Endothelial cell of umbilical vein (primary cell): ENCODE results near the gene DPYSL4. TPM values are rescaled to one million over a fixed set of nuclear protein-coding genes. Genes with fewer than 3 reads are reported as not detected.

Experiments
- BruUV-seq: library from RNA; stranded (reverse); fragments of 400-500 nt; replicated peaks from 2 replicates; lab custom pipeline; 2021; lab: Mats Ljungman, UMichigan
- CTCF ChIA-PET: fragments of 300-600, 350-600 bp; sonication (Branson Sonifier 250); formaldehyde crosslinking; loops from one replicate; lab custom pipeline; 2021; ENCODE audit warnings: antibody characterized with exemption, inconsistent platforms; lab: Charles Lee
- POLR2A ChIA-PET: fragments of 300-600, 350-600 bp; sonication (Branson Sonifier 250); formaldehyde crosslinking; loops from one replicate; lab custom pipeline; 2021; ENCODE audit warnings: antibody characterized with exemption, inconsistent platforms; lab: Charles Lee
- DNase-seq: peaks from one replicate; pipeline ENCODE4 v3.0.0-alpha.2; 2011; ENCODE audit warnings: low read depth, low spot score
- FAIRE-seq: peaks from 2 replicates; lab custom pipeline; 2011; peaks lifted over from hg19 to GRCh38; lab: Jason Lieb, UNC
- H2AFZ ChIP-seq: 2 replicates; pipeline ENCODE4 v1.6.0; 2012; ENCODE audit warnings: low read depth, low read length, control low read depth, inconsistent platforms
- H3K27ac ChIP-seq: 2 replicates; pipeline ENCODE4 v1.5.1; 2011; ENCODE audit warnings: low read depth, mild to moderate bottlenecking, control low read depth, low read length, moderate library complexity; ENCODE audit not compliant: insufficient read depth
- H3K27me3 ChIP-seq, 2 experiments: 2 replicates each; pipeline versions ENCODE4 v1.6.0 to v1.6.1; 2011; ENCODE audit warnings: low read length in 2 of 2, mixed read lengths in 1 of 2; ENCODE audit not compliant: control insufficient read depth in 2 of 2, insufficient read depth in 2 of 2
- H3K36me3 ChIP-seq, 2 experiments: 2 replicates in 1 of 2; 3 replicates in 1 of 2; pipeline ENCODE4 v1.5.1; 2011; ENCODE audit warnings: low read length in 2 of 2, mild to moderate bottlenecking in 1 of 2, moderate library complexity in 1 of 2; ENCODE audit not compliant: control insufficient read depth in 2 of 2, insufficient read depth in 2 of 2; ENCODE audit errors: extremely low read depth in 1 of 2
- H3K4me1 ChIP-seq: 3 replicates; pipeline ENCODE4 v1.5.1; 2011; ENCODE audit warnings: mild to moderate bottlenecking, low read length; ENCODE audit not compliant: control insufficient read depth, insufficient read depth; ENCODE audit errors: extremely low read depth
- H3K4me2 ChIP-seq: 2 replicates; pipeline ENCODE4 v1.6.1; 2011; ENCODE audit warnings: low read length, control low read depth, mixed read lengths; ENCODE audit not compliant: insufficient read depth
- H3K4me3 ChIP-seq, 3 experiments: fragments of 200-600 bp in 1 of 3; sonication (generic), shearing (Covaris generic) in 1 of 3; replicated peaks in 1 of 3; 2 replicates each; pipeline ENCODE4 v1.5.1; 2011 to 2016; ENCODE audit warnings: control low read depth in 3 of 3, low read length in 3 of 3, mild to moderate bottlenecking in 2 of 3, inconsistent platforms in 1 of 3, low read depth in 1 of 3, moderate library complexity in 1 of 3; ENCODE audit not compliant: insufficient read depth in 1 of 3
- H3K79me2 ChIP-seq: 2 replicates; pipeline ENCODE4 v1.6.0; 2012; ENCODE audit warnings: low read length, inconsistent platforms; ENCODE audit not compliant: control insufficient read depth, insufficient read depth
- H3K9ac ChIP-seq: replicated peaks from 2 replicates; pipeline ENCODE3; 2011; ENCODE audit warnings: low read length, control low read depth; ENCODE audit not compliant: insufficient read depth; ENCODE audit errors: extremely low read depth
- H3K9me1 ChIP-seq: replicated peaks from 3 replicates; pipeline ENCODE4 v1.6.0; 2011; ENCODE audit warnings: mild to moderate bottlenecking, low read length; ENCODE audit not compliant: control insufficient read depth, insufficient read depth; ENCODE audit errors: extremely low read depth
- H3K9me3 ChIP-seq: replicated peaks from 2 replicates; pipeline ENCODE4 v1.5.1; 2012; ENCODE audit warnings: low read length, inconsistent platforms; ENCODE audit not compliant: control insufficient read depth, insufficient read depth
- H4K20me1 ChIP-seq: replicated peaks from 2 replicates; pipeline ENCODE3; 2011; ENCODE audit warnings: mild to moderate bottlenecking, low read length; ENCODE audit not compliant: control insufficient read depth, insufficient read depth; ENCODE audit errors: extremely low read depth
- CTCF ChIP-seq, 2 donors: IDR thresholded peaks; 1 replicate in 1 of 2; 2 replicates in 1 of 2; pipeline ENCODE4 v1.5.1; 2011; ENCODE audit warnings: low read length in 2 of 2, mild to moderate bottlenecking in 2 of 2, moderate library complexity in 2 of 2, control low read depth in 1 of 2, inconsistent platforms in 1 of 2, low read depth in 1 of 2; ENCODE audit not compliant: insufficient read depth in 1 of 2; ENCODE audit errors: extremely low read depth in 1 of 2
- EZH2 ChIP-seq: IDR thresholded peaks from 2 replicates; pipeline ENCODE4 v1.6.1; 2012; ENCODE audit warnings: borderline replicate concordance, low read depth, mild to moderate bottlenecking, moderate library complexity, low read length, inconsistent platforms; ENCODE audit not compliant: severe bottlenecking
- FOS ChIP-seq: IDR thresholded peaks from 2 replicates; pipeline ENCODE4 v1.6.1; 2011; ENCODE audit warnings: mild to moderate bottlenecking, low read length, moderate library complexity, borderline replicate concordance; ENCODE audit not compliant: insufficient read depth
- GATA2 ChIP-seq: IDR thresholded peaks from 2 replicates; pipeline ENCODE4 v1.7.0; 2011; ENCODE audit warnings: low read depth, mild to moderate bottlenecking, moderate library complexity, mixed read lengths, low read length; ENCODE audit not compliant: insufficient read length, insufficient read depth
- JUN ChIP-seq: IDR thresholded peaks from 2 replicates; pipeline ENCODE4 v1.6.1; 2011; ENCODE audit warnings: borderline replicate concordance, low read depth; ENCODE audit not compliant: insufficient read length, insufficient read depth
- MAX ChIP-seq: IDR thresholded peaks from 2 replicates; pipeline ENCODE4 v1.6.1; 2011; ENCODE audit not compliant: insufficient read depth, insufficient read length
- MYC ChIP-seq: IDR thresholded peaks from one replicate; pipeline ENCODE4 v1.6.1; 2011; ENCODE audit warnings: mild to moderate bottlenecking, low read depth, low read length
- POLR2A ChIP-seq: IDR thresholded peaks from 2 replicates; pipeline ENCODE4 v1.6.1; 2012; ENCODE audit warnings: low read depth, mild to moderate bottlenecking, control low read depth, low read length
- POLR2AphosphoS5 ChIP-seq: IDR thresholded peaks from 2 replicates; pipeline ENCODE4 v1.6.1; 2012; ENCODE audit warnings: low read depth, mild to moderate bottlenecking, control low read depth, low read length, moderate library complexity; ENCODE audit not compliant: insufficient read depth
- dilution Hi-C: fragments of 300-500 bp; cut with MboI; formaldehyde crosslinking; loops from one replicate; pipeline ENCODE4 v1.15.0; 2019; ENCODE audit warnings: low sequenced_read_pairs; ENCODE audit not compliant: extremely low pct_ligation_motif_present
- intact Hi-C: fragments of 100-400 bp; cut with micrococcal nuclease; formaldehyde crosslinking; loops from one replicate; pipeline ENCODE4 v1.10.0; 2022
- polyA plus RNA-seq, 4 experiments: library from polyadenylated mRNA; depleted of rRNA in 3 of 4; stranded (reverse) in 3 of 4; unstranded in 1 of 4; fragments of >200 nt; gene quantifications; 2 replicates each; pipeline versions ENCODE4 v1.2.1 to v1.2.3, GENCODE V29; 2011 to 2012; ENCODE audit warnings: missing spikeins in 1 of 4
- total RNA-seq: library from RNA; stranded (reverse); gene quantifications from 2 replicates; pipeline ENCODE4 v1.2.3, GENCODE V29; 2021

The DPYSL4 gene
- total and polyA plus RNA-seq, 2 donors (not counting 3 experiments of a cell fraction or from before 2014, with no cell fraction given) = 27.1 to 60.0 TPM

GRCh38 chr10:132143162-132143561 lies 43.6 kb upstream of the DPYSL4 start:
- no peaks in the 10 kb centered on the region for H3K4me1 ChIP-seq
- no peak overlapping the region for H3K27ac ChIP-seq
- H4K20me1 ChIP-seq = no peaks in the 10 kb centered on the region
- TF ChIP-seq GATA2 (no peak), EZH2 (no peak), MAX (no peak), POLR2A (no peak), MYC (no peak), POLR2AphosphoS5 (no peak), CTCF (IDR thresholded peaks at IDR 0.05; ENCODE audit: extremely low read depth in 1 of 2, insufficient read depth in 1 of 2, low read depth in 1 of 2, low read length in 2 of 2) (no peak), JUN (no peak), FOS (no peak)
- H3K9ac ChIP-seq = no peak overlapping the region
- no peaks in the 10 kb centered on the region for H3K79me2 ChIP-seq
- ChIA-PET CTCF (interaction anchor here (1.4 to 2.3 kb wide), 2 partner anchors 120 to 257 kb away, joined by 10 to 21 read pairs; no protein-coding TSS in a partner anchor), POLR2A (no interaction called here)
- BruUV-seq = no TSS peak
- dilution Hi-C loops = no loop called here
- no peak overlapping the region for H3K4me3 ChIP-seq
- no peak for FAIRE-seq
- no peak overlapping the region for H3K4me2 ChIP-seq
- intact Hi-C loops = loop anchor here (10.0 kb wide), 1 partner anchor 1948 kb away; no protein-coding TSS in a partner anchor
- no peaks in the 10 kb centered on the region for H3K36me3 ChIP-seq
- no peak for DNase-seq
- no peaks in the 10 kb centered on the region for H3K9me1 ChIP-seq
- no peaks in the 10 kb centered on the region for H3K9me3 ChIP-seq
- peaks cover 0 to 2% of the 10 kb centered on the region in 2 experiments for H3K27me3 ChIP-seq
- no peak overlapping the region for H2AFZ ChIP-seq
